NCI-H524 (cell line): ENCODE measurements around the gene TRPV5.
"Not testable (repeated sequence)": the region's sequence is repeated elsewhere in the genome, so short reads cannot be mapped to it uniquely, and the experiment has no call there.

Experiments used
- DNase-seq, 2 experiments: peaks; one replicate each; lab custom pipeline; 2025; lab: John Stamatoyannopoulos, UW

Gene TRPV5

GRCh38 chr7:142933624-142934023, at the start of gene TRPV5:
TSS of gene TRPV5 (minus strand) at chr7:142933746. CDS start at chr7:142933459, 287 bp downstream.
- DNase-seq, result no peak

GRCh38 chr7:142978402-142978801, 44.9 kb upstream of the TRPV5 start:
- not testable (repeated sequence) for DNase-seq

- no peak for DNase-seq
Observed at GRCh38 chr7:142974626-142975025, 41.1 kb upstream of the TRPV5 start.

GRCh38 chr7:142969183-142969582, 35.6 kb upstream of the TRPV5 start:
- DNase-seq, result no peak

- no peak for DNase-seq
Observed at GRCh38 chr7:142968229-142968628, 34.7 kb upstream of the TRPV5 start.

GRCh38 chr7:142964502-142965246, 31.1 kb upstream of the TRPV5 start:
- DNase-seq, result no peak

- no peak for DNase-seq
Observed at GRCh38 chr7:142963993-142964392, 30.4 kb upstream of the TRPV5 start.

GRCh38 chr7:142962991-142963390, 29.4 kb upstream of the TRPV5 start:
- no peak for DNase-seq

GRCh38 chr7:142961973-142962926, 28.7 kb upstream of the TRPV5 start, which contains the start of gene KEL:
TSS of gene KEL (minus strand) at chr7:142962363. CDS start at chr7:142962206, 157 bp downstream.
- DNase-seq, result peak; percentile 23 to 53

- DNase-seq, result no peak
Observed at GRCh38 chr7:142961595-142961972, 28.0 kb upstream of the TRPV5 start.

- no peak for DNase-seq
Observed at GRCh38 chr7:142960955-142961512, 27.5 kb upstream of the TRPV5 start.

- no peak for DNase-seq
Observed at GRCh38 chr7:142959202-142959601, 25.7 kb upstream of the TRPV5 start.

- no peak for DNase-seq
Observed at GRCh38 chr7:142957723-142958122, 24.2 kb upstream of the TRPV5 start.

- no peak for DNase-seq
Observed at GRCh38 chr7:142956951-142957623, 23.5 kb upstream of the TRPV5 start.

GRCh38 chr7:142954680-142955268, 21.2 kb upstream of the TRPV5 start:
- DNase-seq, result no peak

GRCh38 chr7:142950235-142950634, 16.7 kb upstream of the TRPV5 start:
- DNase-seq, result no peak

- no peak for DNase-seq
Observed at GRCh38 chr7:142948603-142949002, 15.1 kb upstream of the TRPV5 start.

- DNase-seq, result no peak
Observed at GRCh38 chr7:142945001-142945400, 11.5 kb upstream of the TRPV5 start.

- no peak for DNase-seq
Observed at GRCh38 chr7:142943706-142944268, 10.2 kb upstream of the TRPV5 start.

GRCh38 chr7:142942746-142943145, 9.2 kb upstream of the TRPV5 start:
- no peak for DNase-seq

GRCh38 chr7:142941541-142941940, 8.0 kb upstream of the TRPV5 start:
- no peak for DNase-seq
